Measurements from ENCODE around the gene PERP.

The PERP gene

DNA sequence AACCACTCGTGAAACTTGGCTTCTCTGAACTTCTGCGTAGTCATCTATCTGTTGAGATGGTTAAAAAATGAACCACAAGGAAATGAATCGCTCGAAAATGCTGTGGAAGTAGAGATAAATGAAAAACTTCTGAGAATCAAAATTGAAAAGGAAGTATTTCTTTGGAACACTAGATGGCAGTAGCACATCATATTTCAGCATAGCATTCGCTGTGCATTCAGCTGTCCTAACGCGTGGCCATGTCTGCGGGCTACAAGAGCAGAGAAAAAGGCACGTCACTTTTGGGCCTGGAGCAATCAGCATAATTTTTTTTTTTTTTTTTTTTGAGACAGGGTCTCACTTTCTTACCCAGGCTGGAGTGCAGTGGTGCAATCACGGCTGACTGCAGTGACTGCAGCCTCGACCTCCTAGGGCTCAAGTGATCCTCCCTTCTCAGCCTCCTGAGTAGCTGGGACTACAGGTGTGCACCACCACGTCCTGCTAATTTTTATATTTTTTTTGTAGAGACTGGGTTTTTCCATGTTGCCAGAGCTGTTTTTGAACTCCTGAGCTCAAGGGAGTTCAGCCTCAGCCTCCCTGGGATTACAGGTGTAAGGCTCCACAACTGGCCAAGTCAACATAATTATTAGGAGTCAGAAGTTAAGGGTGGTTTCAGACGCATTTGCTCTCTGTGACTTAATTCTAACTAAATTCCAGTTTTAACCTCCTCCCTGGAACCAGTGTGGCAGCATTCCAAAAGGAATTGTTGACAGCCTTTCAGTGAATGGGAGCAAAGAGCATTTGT, 8.8 kb upstream of the PERP start:
- H3K9me3 ChIP-seq (ENCODE audit: control insufficient read depth, insufficient read depth, low read depth, low read length) = no peaks in the 10 kb centered on the region
- POLR2A ChIA-PET = interaction anchor here (0.6 to 1.0 kb wide), 3 partner anchors 10 to 302 kb away, joined by 3 to 5 read pairs (median 4); no protein-coding TSS in a partner anchor
- no peaks in the 10 kb centered on the region for H3K4me1 ChIP-seq (ENCODE audit: control insufficient read depth, insufficient read depth, low read length)
- H3K36me3 ChIP-seq (ENCODE audit: control insufficient read depth in 2 of 2, insufficient read depth in 1 of 2, low read length in 2 of 2) = no peaks in the 10 kb centered on the region
- H3K4me3 ChIP-seq (ENCODE audit: low read depth, low read length) = no peak overlapping the region
- CTCF ChIA-PET = interaction anchor here (0.5 to 5.2 kb wide), 64 partner anchors 7 to 1249 kb away, joined by 3 to 57 read pairs (median 4); partner anchors contain the start of gene HEBP2
- no peak overlapping the region for H3K27ac ChIP-seq (ENCODE audit: extremely low read depth, low read depth, low read length)
- TF ChIP-seq ZBTB8A (tag by site-specific recombination; IDR thresholded peaks at IDR 0.05) (peak; percentile 64; the same call in 1 of the 2 replicates), ZSCAN30 (tag by site-specific recombination; IDR thresholded peaks at IDR 0.05) (peak; percentile 93), ZNF10 (tag by site-specific recombination; IDR thresholded peaks at IDR 0.05) (no peak), OVOL3 (tag by site-specific recombination; IDR thresholded peaks at IDR 0.05) (no peak), GLIS1 (tag by site-specific recombination; IDR thresholded peaks at IDR 0.05) (no peak), ZNF768 (tag by site-specific recombination; IDR thresholded peaks at IDR 0.05) (peak; percentile 54), ZNF366 (tag by site-specific recombination; conservative IDR thresholded peaks at IDR 0.05) (no peak), ZNF19 (tag by site-specific recombination; IDR thresholded peaks at IDR 0.05; ENCODE audit: low read depth) (no peak), ZNF561 (tag by site-specific recombination; IDR thresholded peaks at IDR 0.05; ENCODE audit: borderline replicate concordance) (no peak), BCL6B (tag by site-specific recombination; IDR thresholded peaks at IDR 0.05) (no peak), ZNF221 (tag by site-specific recombination; IDR thresholded peaks at IDR 0.05; ENCODE audit: borderline replicate concordance) (no peak), GLI2 (tag by site-specific recombination; IDR thresholded peaks at IDR 0.05; ENCODE audit: borderline replicate concordance, low read depth) (no peak), ZNF404 (tag by site-specific recombination; IDR thresholded peaks at IDR 0.05) (no peak), SCRT2 (tag by site-specific recombination; IDR thresholded peaks at IDR 0.05) (no peak), ZNF350 (tag by site-specific recombination; IDR thresholded peaks at IDR 0.05) (no peak), ZXDB (tag by site-specific recombination; IDR thresholded peaks at IDR 0.05) (0 out of 2 replicates have a peak, but pooled peaks have one; percentile 15), KLF16 (tag by site-specific recombination; IDR thresholded peaks at IDR 0.05) (no peak), ZNF521 (tag by site-specific recombination; IDR thresholded peaks at IDR 0.05) (no peak), ZNF423 (tag by site-specific recombination; IDR thresholded peaks at IDR 0.05) (no peak), ZNF2 (tag by site-specific recombination; IDR thresholded peaks at IDR 0.05) (0 out of 2 replicates have a peak, but pooled peaks have one; percentile 58), ZNF660 (tag by site-specific recombination; IDR thresholded peaks at IDR 0.05) (peak; percentile 33; the same call in 1 of the 2 replicates), ZNF394 (tag by site-specific recombination; IDR thresholded peaks at IDR 0.05; ENCODE audit: borderline replicate concordance) (peak; percentile 12; the same call in 1 of the 2 replicates), ZNF658 (tag by site-specific recombination; IDR thresholded peaks at IDR 0.05) (no peak), ZNF335 (tag by site-specific recombination; conservative IDR thresholded peaks at IDR 0.05) (no peak), ZNF747 (tag by site-specific recombination; IDR thresholded peaks at IDR 0.05) (no peak), WT1 (tag by site-specific recombination; IDR thresholded peaks at IDR 0.05) (no peak)
- TF ChIP-seq, protein P1, sequence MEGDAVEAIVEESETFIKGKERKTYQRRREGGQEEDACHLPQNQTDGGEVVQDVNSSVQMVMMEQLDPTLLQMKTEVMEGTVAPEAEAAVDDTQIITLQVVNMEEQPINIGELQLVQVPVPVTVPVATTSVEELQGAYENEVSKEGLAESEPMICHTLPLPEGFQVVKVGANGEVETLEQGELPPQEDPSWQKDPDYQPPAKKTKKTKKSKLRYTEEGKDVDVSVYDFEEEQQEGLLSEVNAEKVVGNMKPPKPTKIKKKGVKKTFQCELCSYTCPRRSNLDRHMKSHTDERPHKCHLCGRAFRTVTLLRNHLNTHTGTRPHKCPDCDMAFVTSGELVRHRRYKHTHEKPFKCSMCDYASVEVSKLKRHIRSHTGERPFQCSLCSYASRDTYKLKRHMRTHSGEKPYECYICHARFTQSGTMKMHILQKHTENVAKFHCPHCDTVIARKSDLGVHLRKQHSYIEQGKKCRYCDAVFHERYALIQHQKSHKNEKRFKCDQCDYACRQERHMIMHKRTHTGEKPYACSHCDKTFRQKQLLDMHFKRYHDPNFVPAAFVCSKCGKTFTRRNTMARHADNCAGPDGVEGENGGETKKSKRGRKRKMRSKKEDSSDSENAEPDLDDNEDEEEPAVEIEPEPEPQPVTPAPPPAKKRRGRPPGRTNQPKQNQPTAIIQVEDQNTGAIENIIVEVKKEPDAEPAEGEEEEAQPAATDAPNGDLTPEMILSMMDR (tag by site-specific recombination; IDR thresholded peaks at IDR 0.05) = peak; percentile 57; the same call in 1 of the 2 replicates
- TF ChIP-seq, protein P2, sequence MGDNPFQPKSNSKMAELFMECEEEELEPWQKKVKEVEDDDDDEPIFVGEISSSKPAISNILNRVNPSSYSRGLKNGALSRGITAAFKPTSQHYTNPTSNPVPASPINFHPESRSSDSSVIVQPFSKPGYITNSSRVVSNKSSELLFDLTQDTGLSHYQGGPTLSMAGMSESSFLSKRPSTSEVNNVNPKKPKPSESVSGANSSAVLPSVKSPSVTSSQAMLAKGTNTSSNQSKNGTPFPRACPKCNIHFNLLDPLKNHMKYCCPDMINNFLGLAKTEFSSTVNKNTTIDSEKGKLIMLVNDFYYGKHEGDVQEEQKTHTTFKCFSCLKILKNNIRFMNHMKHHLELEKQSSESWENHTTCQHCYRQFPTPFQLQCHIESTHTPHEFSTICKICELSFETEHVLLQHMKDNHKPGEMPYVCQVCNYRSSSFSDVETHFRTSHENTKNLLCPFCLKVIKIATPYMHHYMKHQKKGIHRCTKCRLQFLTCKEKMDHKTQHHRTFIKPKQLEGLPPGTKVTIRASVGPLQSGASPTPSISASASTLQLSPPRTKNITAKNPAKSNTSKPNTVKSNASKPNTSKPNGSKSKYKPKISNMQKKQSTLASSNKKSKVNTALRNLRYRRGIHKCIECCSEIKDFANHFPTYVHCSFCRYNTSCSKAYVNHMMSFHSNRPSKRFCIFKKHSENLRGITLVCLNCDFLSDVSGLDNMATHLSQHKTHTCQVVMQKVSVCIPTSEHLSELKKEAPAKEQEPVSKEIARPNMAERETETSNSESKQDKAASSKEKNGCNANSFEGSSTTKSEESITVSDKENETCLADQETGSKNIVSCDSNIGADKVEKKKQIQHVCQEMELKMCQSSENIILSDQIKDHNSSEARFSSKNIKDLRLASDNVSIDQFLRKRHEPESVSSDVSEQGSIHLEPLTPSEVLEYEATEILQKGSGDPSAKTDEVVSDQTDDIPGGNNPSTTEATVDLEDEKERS (tag by site-specific recombination; IDR thresholded peaks at IDR 0.05) = peak; percentile 59; the same call in 1 of the 2 replicates
- TF ChIP-seq, protein P3, sequence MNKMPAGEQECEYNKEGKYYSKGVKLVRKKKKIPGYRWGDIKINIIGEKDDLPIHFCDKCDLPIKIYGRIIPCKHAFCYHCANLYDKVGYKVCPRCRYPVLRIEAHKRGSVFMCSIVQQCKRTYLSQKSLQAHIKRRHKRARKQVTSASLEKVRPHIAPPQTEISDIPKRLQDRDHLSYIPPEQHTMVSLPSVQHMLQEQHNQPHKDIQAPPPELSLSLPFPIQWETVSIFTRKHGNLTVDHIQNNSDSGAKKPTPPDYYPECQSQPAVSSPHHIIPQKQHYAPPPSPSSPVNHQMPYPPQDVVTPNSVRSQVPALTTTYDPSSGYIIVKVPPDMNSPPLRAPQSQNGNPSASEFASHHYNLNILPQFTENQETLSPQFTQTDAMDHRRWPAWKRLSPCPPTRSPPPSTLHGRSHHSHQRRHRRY (tag by site-specific recombination; IDR thresholded peaks at IDR 0.05) = no peak
- TF ChIP-seq, protein P4, sequence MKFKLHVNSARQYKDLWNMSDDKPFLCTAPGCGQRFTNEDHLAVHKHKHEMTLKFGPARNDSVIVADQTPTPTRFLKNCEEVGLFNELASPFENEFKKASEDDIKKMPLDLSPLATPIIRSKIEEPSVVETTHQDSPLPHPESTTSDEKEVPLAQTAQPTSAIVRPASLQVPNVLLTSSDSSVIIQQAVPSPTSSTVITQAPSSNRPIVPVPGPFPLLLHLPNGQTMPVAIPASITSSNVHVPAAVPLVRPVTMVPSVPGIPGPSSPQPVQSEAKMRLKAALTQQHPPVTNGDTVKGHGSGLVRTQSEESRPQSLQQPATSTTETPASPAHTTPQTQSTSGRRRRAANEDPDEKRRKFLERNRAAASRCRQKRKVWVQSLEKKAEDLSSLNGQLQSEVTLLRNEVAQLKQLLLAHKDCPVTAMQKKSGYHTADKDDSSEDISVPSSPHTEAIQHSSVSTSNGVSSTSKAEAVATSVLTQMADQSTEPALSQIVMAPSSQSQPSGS (tag by site-specific recombination; IDR thresholded peaks at IDR 0.05; ENCODE audit: low read depth) = peak; percentile 26; the same call in 1 of the 2 replicates

Data from HEK293 (cell line).